Ectodermal cell (in vitro differentiated cells): ENCODE data around the gene HLA-DPB1.

Experiments used
- H3K27ac ChIP-seq: 2 replicates; pipeline ENCODE4 v1.7.0; 2013; ENCODE audit warnings: mild to moderate bottlenecking, low read depth, low read length; ENCODE audit not compliant: insufficient read depth, poor library complexity, severe bottlenecking
- H3K27me3 ChIP-seq: 2 replicates; pipeline ENCODE4 v1.7.0; 2013; ENCODE audit warnings: mild to moderate bottlenecking, low read length; ENCODE audit not compliant: insufficient read depth, control insufficient read depth, poor library complexity, severe bottlenecking
- H3K36me3 ChIP-seq: one replicate; pipeline ENCODE4 v1.7.0; 2013; ENCODE audit warnings: low read length; ENCODE audit not compliant: control insufficient read depth, insufficient read depth
- H3K4me1 ChIP-seq: one replicate; pipeline ENCODE4 v1.7.0; 2013; ENCODE audit warnings: low read length; ENCODE audit not compliant: control insufficient read depth, insufficient read depth
- H3K4me3 ChIP-seq: 2 replicates; pipeline ENCODE4 v1.7.0; 2013; ENCODE audit warnings: low read depth, low read length, control low read depth; ENCODE audit not compliant: insufficient read depth
- H3K9me3 ChIP-seq: 2 replicates; pipeline ENCODE4 v1.7.0; 2013; ENCODE audit warnings: mild to moderate bottlenecking, low read length, moderate library complexity; ENCODE audit not compliant: control insufficient read depth
- WGBS, 2 experiments: methylation state at CpG; one replicate each; pipeline ENCODE4 v1.1.7; 2013; ENCODE audit warnings: missing lambda C conversion rate in 2 of 2; 5-methylcytosine and 5-hydroxymethylcytosine counted together

Gene HLA-DPB1

GRCh38 chr6:33071569-33071968 lies 4.2 kb upstream of the HLA-DPB1 start:
- no peak overlapping the region for H3K27ac ChIP-seq
- H3K9me3 ChIP-seq: no peaks in the 10 kb centered on the region
- no peaks in the 10 kb centered on the region for H3K4me1 ChIP-seq
- H3K36me3 ChIP-seq: no peaks in the 10 kb centered on the region
- WGBS, 2 experiments: 93 to 97% methylated on average over 6 of the region's 6 CpGs
- no peaks in the 10 kb centered on the region for H3K27me3 ChIP-seq
- H3K4me3 ChIP-seq: no peak overlapping the region

DNA sequence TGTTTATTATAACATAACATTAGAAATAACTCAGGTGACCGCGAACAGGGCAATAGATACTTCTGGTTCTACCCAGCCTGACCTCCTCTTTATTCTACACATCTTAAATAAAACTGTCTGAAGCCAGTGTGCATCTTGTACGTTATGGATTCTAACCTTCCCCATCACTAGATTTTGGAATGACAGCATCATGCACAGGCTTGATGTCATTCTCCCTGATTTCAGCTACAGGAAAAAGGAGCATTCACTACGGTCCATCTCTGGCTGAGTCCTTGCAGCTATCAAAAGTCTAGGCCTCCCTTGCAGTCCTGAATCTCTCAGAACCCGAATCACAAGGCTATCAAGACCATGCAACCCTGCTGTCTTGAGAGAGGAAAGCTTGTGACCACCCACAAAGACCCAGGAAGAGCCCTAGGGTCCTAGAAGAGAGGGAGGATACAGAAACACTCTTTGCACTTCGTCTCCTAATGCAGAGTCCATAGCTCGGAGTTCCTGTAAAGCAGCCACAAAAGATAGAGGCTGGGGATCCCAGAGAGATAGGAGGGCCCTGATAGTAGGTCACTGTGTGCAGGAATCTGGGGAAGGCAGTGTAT lies 3.2 kb upstream of the HLA-DPB1 start:
- Histone ChIP-seq H3K36me3 (no peaks in the 10 kb centered on the region), H3K4me1 (no peaks in the 10 kb centered on the region), H3K4me3 (no peak overlapping the region), H3K27ac (no peak overlapping the region), H3K9me3 (no peaks in the 10 kb centered on the region), H3K27me3 (no peaks in the 10 kb centered on the region)
- 85 to 94% methylated on average over 7 of the region's 7 CpGs for WGBS, 2 experiments

- Histone ChIP-seq H3K4me3 (no peak within 1 kb of the TSS), H3K4me1 (no peaks in the 10 kb centered on the region), H3K27ac (no peak within 1 kb of the TSS), H3K36me3 (no peaks in the 10 kb centered on the region), H3K27me3 (no peaks in the 10 kb centered on the region), H3K9me3 (no peaks in the 10 kb centered on the region)
- 81 to 86% methylated on average over 8 of the region's 8 CpGs for WGBS, 2 experiments
These were observed 2.3 kb upstream of the HLA-DPB1 start, which contains the start of gene HLA-DPA1 for GRCh38 chr6:33073431-33073871. HLA-DPA1 (minus strand) TSS chr6:33073649.

DNA sequence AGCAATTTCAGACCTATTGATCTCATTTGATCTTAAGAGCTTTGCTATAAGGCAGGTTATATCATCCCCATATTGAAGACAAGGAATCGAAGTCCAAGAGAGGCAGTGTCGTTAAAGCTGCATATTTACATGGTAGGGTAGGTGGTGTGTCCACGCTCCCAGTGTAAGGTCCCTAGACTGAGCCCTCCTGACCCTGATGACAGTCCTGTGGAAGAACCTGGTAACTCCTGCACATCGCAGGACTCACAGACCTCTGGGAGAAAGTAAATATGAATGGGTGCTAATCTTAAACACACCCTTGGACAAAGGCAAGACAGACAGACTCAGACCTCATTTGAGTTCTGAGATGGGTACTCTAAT lies 602 bp upstream of the HLA-DPB1 start:
- H3K36me3 ChIP-seq: no peaks in the 10 kb centered on the region
- no peaks in the 10 kb centered on the region for H3K9me3 ChIP-seq
- peaks cover 7% of the 10 kb centered on the region for H3K27me3 ChIP-seq
- 95 to 97% methylated on average over 4 of the region's 4 CpGs for WGBS, 2 experiments
- H3K4me3 ChIP-seq: no peak overlapping the region
- H3K27ac ChIP-seq: no peak overlapping the region
- H3K4me1 ChIP-seq: no peaks in the 10 kb centered on the region

DNA sequence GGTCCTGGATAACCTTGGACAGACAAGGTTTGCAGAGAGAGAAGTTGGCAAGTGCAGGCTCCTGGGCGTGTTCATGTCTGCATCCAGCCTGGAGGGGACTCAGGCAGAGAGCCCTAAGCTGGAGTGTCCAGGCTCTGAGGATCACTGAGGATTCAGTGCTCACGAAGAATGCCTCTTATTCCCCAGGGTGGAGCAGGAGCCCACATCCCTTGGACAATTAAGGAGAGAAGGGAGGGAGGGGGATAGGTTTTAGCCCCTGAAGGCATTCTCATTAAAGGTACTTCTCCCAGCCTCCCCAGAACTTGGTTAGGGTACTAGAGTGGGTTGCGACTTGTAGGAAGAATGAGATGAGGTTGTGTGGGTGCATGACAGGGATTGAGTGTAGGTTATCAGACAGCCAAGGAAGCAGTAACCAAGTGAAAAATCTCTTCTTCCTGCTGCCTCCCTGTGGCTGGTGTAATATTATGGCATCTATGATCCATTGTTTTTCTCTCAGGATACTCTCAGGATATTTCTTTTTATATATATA lies 680 bp downstream of the HLA-DPB1 start:
- no peaks in the 10 kb centered on the region for H3K9me3 ChIP-seq
- no peak overlapping the region for H3K4me3 ChIP-seq
- no peak overlapping the region for H3K27ac ChIP-seq
- no peaks in the 10 kb centered on the region for H3K4me1 ChIP-seq
- H3K27me3 ChIP-seq: peaks cover 20% of the 10 kb centered on the region
- WGBS, 2 experiments: 89 to 90% methylated on average over 3 of the region's 3 CpGs
- H3K36me3 ChIP-seq: no peaks in the 10 kb centered on the region

DNA sequence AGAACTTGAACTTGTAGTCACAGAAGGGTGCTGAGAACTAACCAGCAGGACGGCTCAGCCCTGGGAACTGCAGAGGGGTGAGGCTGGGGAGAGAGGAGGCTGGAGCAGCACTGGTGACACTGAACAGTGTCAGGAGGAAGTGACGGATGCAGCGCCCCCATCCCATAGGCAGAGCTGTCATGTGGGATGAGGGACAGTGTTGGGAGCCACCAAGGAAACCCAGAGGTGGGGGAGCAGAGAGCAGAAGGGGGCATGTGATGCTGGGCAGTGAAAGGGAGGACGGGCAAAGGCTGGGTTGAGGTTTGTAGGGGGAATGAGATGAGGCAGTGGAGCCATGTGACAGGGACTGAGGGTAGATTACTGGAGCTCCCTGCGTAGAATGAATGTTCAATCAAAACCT lies 2.1 kb downstream of the HLA-DPB1 start:
- Histone ChIP-seq H3K27ac (no peak overlapping the region), H3K4me1 (no peaks in the 10 kb centered on the region)
- WGBS, 2 experiments: 69 to 74% methylated on average over 5 of the region's 5 CpGs

GRCh38 chr6:33078442-33078841 lies 2.7 kb downstream of the HLA-DPB1 start:
- Histone ChIP-seq H3K9me3 (no peaks in the 10 kb centered on the region), H3K27me3 (peaks cover 31% of the 10 kb centered on the region), H3K4me3 (no peak overlapping the region), H3K27ac (no peak overlapping the region), H3K4me1 (no peaks in the 10 kb centered on the region), H3K36me3 (no peaks in the 10 kb centered on the region)
- WGBS, 2 experiments: 92 to 97% methylated on average over 3 of the region's 3 CpGs

More for the DNA sequence above, 2.1 kb downstream of the HLA-DPB1 start:
- H3K9me3 ChIP-seq: no peaks in the 10 kb centered on the region
- H3K27me3 ChIP-seq: peaks cover 31% of the 10 kb centered on the region
- H3K4me3 ChIP-seq: no peak overlapping the region
- H3K36me3 ChIP-seq: no peaks in the 10 kb centered on the region

GRCh38 chr6:33078919-33079521 lies 3.2 kb downstream of the HLA-DPB1 start:
- peaks cover 31% of the 10 kb centered on the region for H3K27me3 ChIP-seq
- no peaks in the 10 kb centered on the region for H3K36me3 ChIP-seq
- H3K4me1 ChIP-seq: no peaks in the 10 kb centered on the region
- H3K9me3 ChIP-seq: no peaks in the 10 kb centered on the region
- no peak overlapping the region for H3K4me3 ChIP-seq
- H3K27ac ChIP-seq: no peak overlapping the region
- WGBS, 2 experiments: 89 to 97% methylated on average over 2 of the region's 2 CpGs

- Histone ChIP-seq H3K36me3 (no peaks in the 10 kb centered on the region), H3K27me3 (peaks cover 31% of the 10 kb centered on the region), H3K27ac (no peak overlapping the region), H3K9me3 (no peaks in the 10 kb centered on the region), H3K4me3 (no peak overlapping the region), H3K4me1 (no peaks in the 10 kb centered on the region)
- 93% methylated on average over 3 to 4 of the region's 4 CpGs for WGBS, 2 experiments
These were observed 3.8 kb downstream of the HLA-DPB1 start for GRCh38 chr6:33079580-33079979.

DNA sequence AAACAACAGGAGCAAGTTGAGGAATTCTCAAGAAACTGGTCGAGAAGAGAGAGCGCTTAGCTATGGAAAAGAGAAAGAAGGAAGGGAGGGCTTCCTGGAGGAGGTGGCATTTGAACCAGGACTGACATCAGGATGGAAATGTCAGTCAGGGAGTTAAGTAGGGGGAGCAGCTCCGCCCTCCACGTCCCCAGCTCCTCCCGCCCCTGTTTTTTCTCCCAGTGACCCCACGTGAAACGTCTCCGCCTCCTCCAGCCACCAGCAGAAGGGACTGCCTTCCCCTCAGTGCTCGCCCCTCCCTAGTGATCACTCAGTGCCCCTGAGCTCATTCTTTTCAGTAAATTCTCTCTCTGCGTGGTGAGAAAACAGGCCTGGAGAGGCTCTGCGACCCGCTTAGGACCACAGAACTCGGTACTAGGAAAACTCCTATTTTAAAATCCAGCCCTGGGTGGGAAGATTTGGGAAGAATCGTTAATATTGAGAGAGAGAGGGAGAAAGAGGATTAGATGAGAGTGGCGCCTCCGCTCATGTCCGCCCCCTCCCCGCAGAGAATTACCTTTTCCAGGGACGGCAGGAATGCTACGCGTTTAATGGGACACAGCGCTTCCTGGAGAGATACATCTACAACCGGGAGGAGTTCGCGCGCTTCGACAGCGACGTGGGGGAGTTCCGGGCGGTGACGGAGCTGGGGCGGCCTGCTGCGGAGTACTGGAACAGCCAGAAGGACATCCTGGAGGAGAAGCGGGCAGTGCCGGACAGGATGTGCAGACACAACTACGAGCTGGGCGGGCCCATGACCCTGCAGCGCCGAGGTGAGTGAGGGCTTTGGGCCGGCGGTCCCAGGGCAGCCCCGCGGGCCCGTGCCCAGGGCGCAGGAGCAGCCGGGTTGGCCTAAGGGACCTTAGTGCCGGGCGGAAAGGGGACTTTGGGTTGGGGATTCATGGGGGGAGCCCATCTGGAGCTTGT lies 4.6 kb downstream of the HLA-DPB1 start:
- Histone ChIP-seq H3K4me3 (peak overlapping the region; percentile 41), H3K9me3 (no peaks in the 10 kb centered on the region), H3K36me3 (no peaks in the 10 kb centered on the region), H3K4me1 (no peaks in the 10 kb centered on the region), H3K27me3 (peaks cover 31% of the 10 kb centered on the region), H3K27ac (no peak overlapping the region)
- 6 to 8% methylated on average over 49 of the region's 49 CpGs for WGBS, 2 experiments
